Neural cell (in vitro differentiated cells): Measurements from ENCODE around the gene OSBPL2. TPM values are rescaled to one million over a fixed set of nuclear protein-coding genes. Genes with fewer than 3 reads are reported as not detected.

Source experiments
- H2AFZ ChIP-seq: fragments of 200-600, 300-800 bp; sonication (generic), shearing (Covaris generic); 2 replicates; pipeline ENCODE4 v1.6.0; 2014; ENCODE audit warnings: low read depth, mild to moderate bottlenecking, antibody characterized with exemption, low read length, moderate library complexity
- H3F3A ChIP-seq: fragments of 200-600 bp; shearing (Covaris generic); 2 replicates; pipeline ENCODE4 v1.6.1; 2016; ENCODE audit warnings: mild to moderate bottlenecking, moderate library complexity, mixed read lengths, antibody characterized with exemption, low read length; ENCODE audit not compliant: insufficient read depth, poor library complexity, severe bottlenecking
- H3K27ac ChIP-seq: fragments of 200-600, 300-800 bp; sonication (generic), shearing (Covaris generic); 2 replicates; pipeline ENCODE4 v1.5.1; 2014; ENCODE audit warnings: mild to moderate bottlenecking, low read length, moderate library complexity
- H3K27me3 ChIP-seq: fragments of 300-800, 200-600 bp; sonication (generic), shearing (Covaris generic); 2 replicates; pipeline ENCODE4 v1.6.0; 2014; ENCODE audit warnings: mild to moderate bottlenecking, low read depth, low read length, moderate library complexity; ENCODE audit not compliant: insufficient read depth
- H3K36me3 ChIP-seq: fragments of 300-800, 200-600 bp; sonication (generic), shearing (Covaris generic); 2 replicates; pipeline ENCODE4 v1.5.1; 2014; ENCODE audit warnings: mild to moderate bottlenecking, antibody characterized with exemption, low read length, moderate library complexity; ENCODE audit not compliant: insufficient read depth
- H3K4me2 ChIP-seq: fragments of 300-800, 200-600 bp; sonication (generic), shearing (Covaris generic); 2 replicates; pipeline ENCODE4 v1.6.0; 2014; ENCODE audit warnings: mild to moderate bottlenecking, low read length
- H3K4me3 ChIP-seq: fragments of 300-800, 200-600 bp; sonication (generic), shearing (Covaris generic); 2 replicates; pipeline ENCODE4 v1.5.1; 2014; ENCODE audit warnings: mild to moderate bottlenecking, low read length, moderate library complexity
- H3K79me2 ChIP-seq: fragments of 200-600 bp; shearing (Covaris generic); replicated peaks from 2 replicates; pipeline ENCODE4 v1.6.0; 2014; ENCODE audit warnings: mild to moderate bottlenecking, low read length, moderate library complexity; ENCODE audit not compliant: insufficient read depth
- H3K9ac ChIP-seq: fragments of 300-800, 200-600 bp; sonication (generic), shearing (Covaris generic); 2 replicates; pipeline ENCODE4 v1.6.1; 2016; ENCODE audit warnings: mild to moderate bottlenecking, low read length, mixed read lengths
- H3K9me2 ChIP-seq: fragments of 200-600 bp; shearing (Covaris generic); 2 replicates; pipeline ENCODE4 v1.6.1; 2016; ENCODE audit warnings: mild to moderate bottlenecking, low read length, mixed read lengths; ENCODE audit not compliant: insufficient read depth
- H3K9me3 ChIP-seq: fragments of 200-600, 300-800 bp; sonication (generic), shearing (Covaris generic); 2 replicates; pipeline ENCODE4 v1.6.1; 2016; ENCODE audit warnings: mild to moderate bottlenecking, mixed run types, low read length, moderate library complexity, mixed read lengths
- H4K20me1 ChIP-seq: fragments of 200-600 bp; shearing (Covaris generic); 2 replicates; pipeline ENCODE4 v1.6.1; 2016; ENCODE audit warnings: mild to moderate bottlenecking, mixed run types; ENCODE audit not compliant: insufficient read depth
- CTCF ChIP-seq: fragments of 450-650 bp; IDR thresholded peaks from 2 replicates; pipeline ENCODE4 v1.5.1; 2014; ENCODE audit warnings: antibody characterized with exemption, mild to moderate bottlenecking, moderate library complexity; ENCODE audit not compliant: poor library complexity, severe bottlenecking
- EP300 ChIP-seq: fragments of 450-650 bp; conservative IDR thresholded peaks from 2 replicates; pipeline ENCODE4 v1.6.1; 2014; ENCODE audit warnings: antibody characterized with exemption, mild to moderate bottlenecking, moderate library complexity; ENCODE audit not compliant: poor library complexity, severe bottlenecking
- EZH2 ChIP-seq: fragments of 200-600, 300-800 bp; shearing (Covaris generic), sonication (generic); IDR thresholded peaks from 2 replicates; pipeline ENCODE4 v1.6.1; 2014; ENCODE audit warnings: antibody characterized with exemption, low read length, borderline replicate concordance, mild to moderate bottlenecking; ENCODE audit not compliant: insufficient read depth, poor library complexity, severe bottlenecking
- MXI1 ChIP-seq: fragments of 450-650 bp; conservative IDR thresholded peaks from 2 replicates; pipeline ENCODE4 v1.6.1; 2014; ENCODE audit warnings: antibody characterized with exemption, mild to moderate bottlenecking; ENCODE audit not compliant: poor library complexity, severe bottlenecking
- POLR2AphosphoS5 ChIP-seq: IDR thresholded peaks from 2 replicates; pipeline ENCODE4 v1.6.1; 2012
- RAD21 ChIP-seq: fragments of 450-650 bp; conservative IDR thresholded peaks from 2 replicates; pipeline ENCODE4 v1.6.1; 2014; ENCODE audit warnings: antibody characterized with exemption, mild to moderate bottlenecking, moderate library complexity
- REST ChIP-seq: IDR thresholded peaks from 2 replicates; pipeline ENCODE4 v1.6.1; 2012; ENCODE audit warnings: borderline replicate concordance
- SMC3 ChIP-seq: fragments of 450-650 bp; conservative IDR thresholded peaks from 2 replicates; pipeline ENCODE4 v1.6.1; 2014; ENCODE audit warnings: antibody characterized with exemption, mild to moderate bottlenecking, moderate library complexity; ENCODE audit not compliant: poor library complexity
- TAF1 ChIP-seq: IDR thresholded peaks from 2 replicates; pipeline ENCODE4 v1.6.1; 2012; ENCODE audit warnings: low read depth
- polyA plus RNA-seq: library from polyadenylated mRNA; depleted of rRNA; stranded (reverse); fragments of >200 nt; gene quantifications from 2 replicates; pipeline ENCODE4 v1.2.3, GENCODE V29; 2014

OSBPL2 gene
- polyA plus RNA-seq, 1 donor from 2014 or later = 41.5 TPM

DNA sequence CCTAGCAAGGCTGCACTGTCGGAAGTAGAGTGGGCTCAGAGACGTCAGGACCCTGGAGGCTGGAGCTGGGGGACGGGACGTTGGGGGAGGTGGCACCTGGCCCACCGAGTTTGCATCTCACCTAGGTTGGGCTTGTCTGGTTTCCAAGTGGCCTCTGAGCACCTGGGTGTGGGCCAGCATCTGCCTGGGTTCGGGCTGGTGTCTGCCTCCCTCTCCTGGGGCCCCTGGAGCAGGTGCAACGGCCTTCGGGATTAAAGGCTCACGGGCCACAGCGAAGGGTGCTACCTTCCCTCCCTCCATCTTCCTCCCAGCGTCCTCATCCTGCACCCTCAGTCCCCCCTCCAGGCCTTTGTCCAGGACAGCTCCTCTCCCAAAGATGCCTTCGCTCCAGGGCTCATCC lies 24.3 kb upstream of the OSBPL2 start:
- H3K9me3 ChIP-seq = no peaks in the 10 kb centered on the region
- H3K4me2 ChIP-seq = no peak overlapping the region
- H3F3A ChIP-seq = no peaks in the 10 kb centered on the region
- H3K79me2 ChIP-seq = no peaks in the 10 kb centered on the region
- H3K4me3 ChIP-seq = no peak overlapping the region
- H4K20me1 ChIP-seq = no peaks in the 10 kb centered on the region
- TF ChIP-seq POLR2AphosphoS5 (no peak), EP300 (no peak), MXI1 (no peak), SMC3 (no peak), RAD21 (no peak), TAF1 (no peak), REST (no peak), EZH2 (no peak), CTCF (no peak)
- H3K36me3 ChIP-seq = no peaks in the 10 kb centered on the region
- H3K9me2 ChIP-seq = no peaks in the 10 kb centered on the region
- peaks cover 5% of the 10 kb centered on the region for H3K27me3 ChIP-seq
- H3K27ac ChIP-seq = no peak overlapping the region
- H2AFZ ChIP-seq = no peak overlapping the region
- H3K9ac ChIP-seq = no peak overlapping the region

GRCh38 chr20:62215020-62215990 lies 23.0 kb upstream of the OSBPL2 start:
- Histone ChIP-seq H3K36me3 (no peaks in the 10 kb centered on the region), H3K4me3 (no peak overlapping the region), H3K27me3 (peaks cover 10% of the 10 kb centered on the region), H3K79me2 (no peaks in the 10 kb centered on the region), H3K9me2 (no peaks in the 10 kb centered on the region), H3K27ac (no peak overlapping the region), H3F3A (no peaks in the 10 kb centered on the region), H3K9ac (no peak overlapping the region), H3K9me3 (no peaks in the 10 kb centered on the region), H2AFZ (no peak overlapping the region), H4K20me1 (no peaks in the 10 kb centered on the region), H3K4me2 (no peak overlapping the region)
- TF ChIP-seq SMC3 (no peak), EP300 (no peak), TAF1 (no peak), RAD21 (no peak), CTCF (no peak), POLR2AphosphoS5 (no peak), REST (no peak), MXI1 (no peak), EZH2 (no peak)
